ENCODE results near the gene TSPAN9. TPM values are rescaled to one million over a fixed set of nuclear protein-coding genes. Genes with fewer than 3 reads are reported as not detected.

Gene TSPAN9
- total RNA-seq, 2 donors from 2014 or later = 14.0 to 18.5 TPM

GRCh38 chr12:3310271-3311026, 233.3 kb downstream of the TSPAN9 start:
- WGBS, 2 donors = 81 to 86% methylated on average over 12 to 17 of the region's 18 CpGs
- ATAC-seq = peak; percentile 2
- H3K27me3 ChIP-seq = no peaks in the 10 kb centered on the region

GRCh38 chr12:3311027-3311402, 233.8 kb downstream of the TSPAN9 start:
- Histone ChIP-seq H3K9me3 (no peaks in the 10 kb centered on the region), H3K27ac (peak overlapping the region; percentile 72 to 79 (median 78)), H3K27me3 (no peaks in the 10 kb centered on the region), H3K36me3 (replicated peaks in 1 of 2; ENCODE audit: insufficient read depth in 1 of 2, low read depth in 2 of 2) (no peaks in the 10 kb centered on the region), H3K4me1 (peaks cover 42% of the 10 kb centered on the region), H3K4me3 (no peak overlapping the region)
- peak in 1 of 3 donors; percentile 28 for TF ChIP-seq POLR2A (IDR thresholded peaks at IDR 0.05)
- no peak for TF ChIP-seq CTCF (IDR thresholded peaks at IDR 0.05)
- peak; percentile 89 to 98 (median 96) for DNase-seq
- 29% methylated on average over 10 to 14 of the region's 14 CpGs for WGBS, 2 donors
- ATAC-seq = peak; percentile 93
- intact Hi-C loops (cut with DNase I) = no loop called here

More at GRCh38 chr12:3310271-3311026, 233.3 kb downstream of the TSPAN9 start:
- Histone ChIP-seq H3K36me3 (replicated peaks in 1 of 2; ENCODE audit: insufficient read depth in 1 of 2, low read depth in 2 of 2) (no peaks in the 10 kb centered on the region), H3K4me1 (peaks cover 38% of the 10 kb centered on the region), H3K27ac (peak overlapping the region; percentile 72 to 79 (median 78)), H3K4me3 (no peak overlapping the region), H3K9me3 (no peaks in the 10 kb centered on the region)
- no peak for DNase-seq
- intact Hi-C loops (cut with DNase I) = no loop called here
- TF ChIP-seq CTCF (IDR thresholded peaks at IDR 0.05) = no peak
- TF ChIP-seq POLR2A (IDR thresholded peaks at IDR 0.05) = no peak

- no peaks in the 10 kb centered on the region for H3K27me3 ChIP-seq
- WGBS, 2 donors = 81 to 83% methylated on average over 12 to 14 of the region's 14 CpGs
- H3K9me3 ChIP-seq = no peaks in the 10 kb centered on the region
- DNase-seq (no peak), ATAC-seq (no peak)
- H3K4me1 ChIP-seq = peaks cover 42% of the 10 kb centered on the region
- intact Hi-C loops (cut with DNase I) = no loop called here
- no peak overlapping the region for H3K4me3 ChIP-seq
- H3K27ac ChIP-seq = peak overlapping the region; percentile 72 to 79 (median 78)
- TF ChIP-seq POLR2A (IDR thresholded peaks at IDR 0.05) (no peak), CTCF (IDR thresholded peaks at IDR 0.05) (no peak)
- H3K36me3 ChIP-seq (replicated peaks in 1 of 2; ENCODE audit: insufficient read depth in 1 of 2, low read depth in 2 of 2) = no peaks in the 10 kb centered on the region
These were observed 234.4 kb downstream of the TSPAN9 start for GRCh38 chr12:3311491-3312103.

- intact Hi-C loops (cut with DNase I) = no loop called here
- 85 to 87% methylated on average over 11 to 13 of the region's 13 CpGs for WGBS, 2 donors
- H3K36me3 ChIP-seq (replicated peaks in 1 of 2; ENCODE audit: insufficient read depth in 1 of 2, low read depth in 2 of 2) = no peaks in the 10 kb centered on the region
- no peak overlapping the region for H3K4me3 ChIP-seq
- ATAC-seq (no peak), DNase-seq (no peak)
- TF ChIP-seq CTCF (IDR thresholded peaks at IDR 0.05) (no peak), POLR2A (IDR thresholded peaks at IDR 0.05) (no peak)
- no peaks in the 10 kb centered on the region for H3K9me3 ChIP-seq
- no peak overlapping the region for H3K27ac ChIP-seq
- H3K27me3 ChIP-seq = no peaks in the 10 kb centered on the region
- peaks cover 42% of the 10 kb centered on the region for H3K4me1 ChIP-seq
These were observed 235.9 kb downstream of the TSPAN9 start for GRCh38 chr12:3313066-3313465.

Measured in body of pancreas (tissue), 4 donors.